Measurements from ENCODE around the gene SUCLG1.

Gene SUCLG1

GRCh38 chr2:84378960-84379359 is 80.1 kb downstream of the SUCLG1 start:
- Histone ChIP-seq H3K27ac (replicated peaks) (no peak overlapping the region), H3K27me3 (ENCODE audit: insufficient read depth, poor library complexity, severe bottlenecking) (no peaks in the 10 kb centered on the region), H3K4me3 (replicated peaks; ENCODE audit: insufficient read depth, low read length) (no peak overlapping the region)
- no peak for DNase-seq (ENCODE audit: low read depth in 1 of 2, low spot score in 1 of 2)
- TF ChIP-seq REST (IDR thresholded peaks at IDR 0.05; ENCODE audit: insufficient replicate concordance, low read depth) (no peak), POLR2AphosphoS5 (IDR thresholded peaks at IDR 0.05; ENCODE audit: low read depth) (no peak), CTCF (IDR thresholded peaks at IDR 0.05; ENCODE audit: insufficient read depth, low read length) (no peak), SPI1 (IDR thresholded peaks at IDR 0.05; ENCODE audit: borderline replicate concordance, low read depth) (no peak), GABPA (IDR thresholded peaks at IDR 0.05; ENCODE audit: low read depth) (no peak)

GRCh38 chr2:84375020-84375419 is 84.1 kb downstream of the SUCLG1 start:
- Histone ChIP-seq H3K27me3 (ENCODE audit: insufficient read depth, poor library complexity, severe bottlenecking) (no peaks in the 10 kb centered on the region), H3K4me3 (replicated peaks; ENCODE audit: insufficient read depth, low read length) (no peak overlapping the region), H3K27ac (replicated peaks) (no peak overlapping the region)
- DNase-seq (ENCODE audit: low read depth in 1 of 2, low spot score in 1 of 2) = no peak
- TF ChIP-seq SPI1 (IDR thresholded peaks at IDR 0.05; ENCODE audit: borderline replicate concordance, low read depth) = no peak
- no peak for TF ChIP-seq CTCF (IDR thresholded peaks at IDR 0.05; ENCODE audit: insufficient read depth, low read length)
- TF ChIP-seq GABPA (IDR thresholded peaks at IDR 0.05; ENCODE audit: low read depth) = no peak
- no peak for TF ChIP-seq REST (IDR thresholded peaks at IDR 0.05; ENCODE audit: insufficient replicate concordance, low read depth)
- no peak for TF ChIP-seq POLR2AphosphoS5 (IDR thresholded peaks at IDR 0.05; ENCODE audit: low read depth)

GRCh38 chr2:84373866-84374265 is 85.2 kb downstream of the SUCLG1 start:
- no peak for TF ChIP-seq SPI1 (IDR thresholded peaks at IDR 0.05; ENCODE audit: borderline replicate concordance, low read depth)
- no peak for TF ChIP-seq CTCF (IDR thresholded peaks at IDR 0.05; ENCODE audit: insufficient read depth, low read length)
- TF ChIP-seq GABPA (IDR thresholded peaks at IDR 0.05; ENCODE audit: low read depth) = no peak
- no peak for TF ChIP-seq REST (IDR thresholded peaks at IDR 0.05; ENCODE audit: insufficient replicate concordance, low read depth)
- no peak for TF ChIP-seq POLR2AphosphoS5 (IDR thresholded peaks at IDR 0.05; ENCODE audit: low read depth)
- Histone ChIP-seq H3K27ac (replicated peaks) (no peak overlapping the region), H3K4me3 (replicated peaks; ENCODE audit: insufficient read depth, low read length) (no peak overlapping the region)

More at GRCh38 chr2:84373866-84374265, 85.2 kb downstream of the SUCLG1 start:
- no peaks in the 10 kb centered on the region for H3K27me3 ChIP-seq (ENCODE audit: insufficient read depth, poor library complexity, severe bottlenecking)
- no peak for DNase-seq (ENCODE audit: low read depth in 1 of 2, low spot score in 1 of 2)

Data from HL-60 (cell line).